Measurements from ENCODE around the gene NCOA1.

- TF ChIP-seq CTCF (optimal IDR thresholded peaks at IDR 0.05 in 1 of 3, IDR thresholded peaks at IDR 0.05 in 1 of 3, conservative IDR thresholded peaks at IDR 0.05 in 1 of 3; ENCODE audit: extremely low read depth in 1 of 3, insufficient read depth in 2 of 3, low read length in 3 of 3) (no peak), EZH2 (IDR thresholded peaks at IDR 0.05; ENCODE audit: low read length) (no peak)
Measured at GRCh38 chr2:24568551-24568950, 77.5 kb downstream of the NCOA1 start.

Data from keratinocyte (primary cell).